SH-SY5Y (cell line): ENCODE data around the gene CSTPP1.

ENCODE experiments used
- GATA2 ChIP-seq: IDR thresholded peaks from 2 replicates; pipeline ENCODE4 v1.6.1; 2011; ENCODE audit warnings: mild to moderate bottlenecking, low read depth, low read length
- GATA3 ChIP-seq: IDR thresholded peaks from 2 replicates; pipeline ENCODE4 v1.6.1; 2011; ENCODE audit warnings: low read depth, mild to moderate bottlenecking, low read length, moderate library complexity

DNA sequence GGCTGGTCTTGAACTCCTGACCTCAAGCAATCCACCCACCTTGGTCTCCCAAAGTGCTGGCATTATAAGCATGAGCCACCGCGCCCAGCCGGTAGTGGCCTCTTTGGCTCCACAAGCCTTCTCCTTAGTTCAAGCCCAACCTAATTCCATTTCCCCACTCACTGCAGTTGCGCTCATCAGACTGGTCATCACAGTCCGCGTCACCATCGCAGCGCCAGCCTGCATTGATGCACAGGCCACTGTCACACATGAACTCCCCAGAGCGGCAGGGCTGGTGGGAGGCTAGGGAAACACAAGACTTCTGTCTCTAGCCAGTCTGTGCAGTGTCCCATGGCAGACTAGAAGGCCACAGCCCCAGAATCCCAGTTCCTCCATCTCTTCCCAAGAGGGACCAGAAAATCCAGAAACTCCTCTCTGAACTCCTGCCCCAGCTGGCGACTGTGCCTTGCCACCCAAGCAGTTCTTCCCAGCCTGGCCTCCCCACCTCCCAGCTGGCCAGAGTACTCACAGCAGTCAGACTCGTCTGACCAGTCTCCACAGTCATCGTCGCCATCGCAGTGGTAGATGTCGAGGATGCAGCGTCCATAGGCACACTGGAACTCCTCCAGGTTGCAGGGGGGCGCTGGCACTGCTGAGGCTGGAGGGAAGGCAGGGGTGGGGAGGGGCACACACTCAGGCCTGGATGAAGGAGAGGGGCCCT lies 38.0 kb upstream of the CSTPP1 start:
- TF ChIP-seq GATA3 = no peak
- no peak for TF ChIP-seq GATA2
